ENCODE measurements around the gene RPA3. TPM values are rescaled to one million over a fixed set of nuclear protein-coding genes. Genes with fewer than 3 reads are reported as not detected.
A peak's percentile ranks its signal among the peaks of the same experiment; 100 is the strongest.

Gene RPA3
- total RNA-seq, 1 donor from 2014 or later = 0.96 TPM

GRCh38 chr7:7641129-7641663, 77.2 kb downstream of the RPA3 start:
- Histone ChIP-seq H3K9me3 (no peaks in the 10 kb centered on the region), H3K27ac (peak overlapping the region; percentile 86 to 90), H3K4me3 (peak overlapping the region; percentile 77 to 84), H3K27me3 (no peaks in the 10 kb centered on the region), H3K4me1 (peaks cover 0 to 9% of the 10 kb centered on the region in 2 donors), H3K36me3 (no peaks in the 10 kb centered on the region)
- TF ChIP-seq CTCF (IDR thresholded peaks at IDR 0.05) = no peak
- intact Hi-C loops (cut with DNase I) = loop anchor here (2.0 to 10.0 kb wide), 4 partner anchors 40 to 934 kb away; partner anchors contain the start of genes C1GALT1 and ZNF12
- DNase-seq (ENCODE audit: low spot score in 2 of 2) = no peak

GRCh38 chr7:7640221-7641128, 77.9 kb downstream of the RPA3 start, which contains the start of gene UMAD1:
Gene UMAD1, plus strand, starts transcription at chr7:7640752. Its CDS starts 32,620 bp downstream, at chr7:7673372.
- Histone ChIP-seq H3K27ac (peak within 1 kb of the TSS; percentile 86 to 90), H3K27me3 (no peaks in the 10 kb centered on the region), H3K9me3 (no peaks in the 10 kb centered on the region), H3K36me3 (no peaks in the 10 kb centered on the region), H3K4me3 (peak within 1 kb of the TSS; percentile 77 to 84), H3K4me1 (peaks cover 0 to 9% of the 10 kb centered on the region in 2 donors)
- TF ChIP-seq CTCF (IDR thresholded peaks at IDR 0.05) = no peak
- intact Hi-C loops (cut with DNase I) = loop anchor here (1.0 to 10.0 kb wide), 6 partner anchors 40 to 933 kb away; partner anchors contain the start of genes C1GALT1, GLCCI1 and ZNF12
- DNase-seq (ENCODE audit: low spot score in 2 of 2) = peak; percentile 98 to 99

- H3K4me3 ChIP-seq = peak overlapping the region; percentile 77 to 84
- peaks cover 0 to 9% of the 10 kb centered on the region in 2 donors for H3K4me1 ChIP-seq
- H3K27ac ChIP-seq = peak overlapping the region; percentile 69 to 80
- peak in 1 of 2 donors; percentile 63 for DNase-seq (ENCODE audit: low spot score in 2 of 2)
- intact Hi-C loops (cut with DNase I) = loop anchor here (1.0 to 10.0 kb wide), 6 partner anchors 41 to 933 kb away; partner anchors contain the start of genes C1GALT1, GLCCI1 and ZNF12
- TF ChIP-seq CTCF (IDR thresholded peaks at IDR 0.05) = no peak
- no peaks in the 10 kb centered on the region for H3K36me3 ChIP-seq
- H3K9me3 ChIP-seq = no peaks in the 10 kb centered on the region
- H3K27me3 ChIP-seq = no peaks in the 10 kb centered on the region
These were observed 78.6 kb downstream of the RPA3 start for GRCh38 chr7:7639847-7640220.

- no peak for TF ChIP-seq CTCF (IDR thresholded peaks at IDR 0.05)
- H3K27ac ChIP-seq = peak overlapping the region; percentile 69 to 80
- intact Hi-C loops (cut with DNase I) = no loop called here
- DNase-seq (ENCODE audit: low spot score in 2 of 2) = no peak
- no peaks in the 10 kb centered on the region for H3K9me3 ChIP-seq
- H3K4me3 ChIP-seq = peak overlapping the region; percentile 77 to 84
- H3K4me1 ChIP-seq = peaks cover 0 to 9% of the 10 kb centered on the region in 2 donors
- H3K36me3 ChIP-seq = no peaks in the 10 kb centered on the region
- no peaks in the 10 kb centered on the region for H3K27me3 ChIP-seq
These were observed 79.0 kb downstream of the RPA3 start for GRCh38 chr7:7639421-7639820.

- Histone ChIP-seq H3K9me3 (no peaks in the 10 kb centered on the region), H3K36me3 (no peaks in the 10 kb centered on the region), H3K4me1 (no peaks in the 10 kb centered on the region), H3K27me3 (no peaks in the 10 kb centered on the region), H3K27ac (no peak overlapping the region), H3K4me3 (no peak overlapping the region)
- DNase-seq (ENCODE audit: low spot score in 2 of 2) = no peak
- no peak for TF ChIP-seq CTCF (IDR thresholded peaks at IDR 0.05)
- intact Hi-C loops (cut with DNase I) = no loop called here
These were observed 87.6 kb downstream of the RPA3 start for GRCh38 chr7:7630626-7631329.

Data from ascending aorta (tissue), 2 donors.